Measurements from ENCODE around the gene ALG9.

ALG9 gene

GRCh38 chr11:111736621-111737443, 134.5 kb downstream of the ALG9 start:
- no peak for DNase-seq (ENCODE audit: low read depth in 2 of 2, low spot score in 1 of 2)

All from stimulated activated CD8-positive, alpha-beta memory T cell treated with anti-CD3 and anti-CD28 coated beads, Interleukin-4, amount 100 ng/mL, for 4 hours (primary cell).